Measurements from ENCODE around the gene DNAJC13. TPM values are rescaled to one million over a fixed set of nuclear protein-coding genes. Genes with fewer than 3 reads are reported as not detected.

The DNAJC13 gene
- polyA plus RNA-seq, 3 donors = 18.7 to 32.3 (median 20.8) TPM

DNA sequence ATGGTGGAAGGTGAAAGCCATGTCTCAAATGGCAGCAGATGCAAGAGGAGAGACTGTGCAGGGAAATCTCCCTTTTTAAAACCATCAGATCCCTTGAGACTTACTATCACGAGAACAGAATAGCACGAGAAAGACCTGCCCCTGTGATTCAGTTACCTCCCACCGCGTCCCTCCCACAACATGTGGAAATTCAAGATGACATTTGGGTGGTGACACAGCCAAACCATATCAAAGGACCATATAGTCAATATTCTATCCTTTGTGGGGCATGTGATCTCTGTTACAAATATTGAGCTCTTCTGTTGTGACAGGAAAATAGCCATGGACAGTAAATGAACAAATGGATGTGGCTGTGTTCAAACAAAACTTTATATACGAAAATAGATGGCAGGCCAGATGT is 102.6 kb downstream of the DNAJC13 start:
- TF ChIP-seq, protein P1, sequence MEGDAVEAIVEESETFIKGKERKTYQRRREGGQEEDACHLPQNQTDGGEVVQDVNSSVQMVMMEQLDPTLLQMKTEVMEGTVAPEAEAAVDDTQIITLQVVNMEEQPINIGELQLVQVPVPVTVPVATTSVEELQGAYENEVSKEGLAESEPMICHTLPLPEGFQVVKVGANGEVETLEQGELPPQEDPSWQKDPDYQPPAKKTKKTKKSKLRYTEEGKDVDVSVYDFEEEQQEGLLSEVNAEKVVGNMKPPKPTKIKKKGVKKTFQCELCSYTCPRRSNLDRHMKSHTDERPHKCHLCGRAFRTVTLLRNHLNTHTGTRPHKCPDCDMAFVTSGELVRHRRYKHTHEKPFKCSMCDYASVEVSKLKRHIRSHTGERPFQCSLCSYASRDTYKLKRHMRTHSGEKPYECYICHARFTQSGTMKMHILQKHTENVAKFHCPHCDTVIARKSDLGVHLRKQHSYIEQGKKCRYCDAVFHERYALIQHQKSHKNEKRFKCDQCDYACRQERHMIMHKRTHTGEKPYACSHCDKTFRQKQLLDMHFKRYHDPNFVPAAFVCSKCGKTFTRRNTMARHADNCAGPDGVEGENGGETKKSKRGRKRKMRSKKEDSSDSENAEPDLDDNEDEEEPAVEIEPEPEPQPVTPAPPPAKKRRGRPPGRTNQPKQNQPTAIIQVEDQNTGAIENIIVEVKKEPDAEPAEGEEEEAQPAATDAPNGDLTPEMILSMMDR (IDR thresholded peaks at IDR 0.05) = no peak
- Histone ChIP-seq H3K9ac (ENCODE audit: insufficient read depth, low read length, poor library complexity, severe bottlenecking) (no peak overlapping the region), H3K36me3 (replicated peaks in 1 of 2; ENCODE audit: control insufficient read depth in 1 of 2, insufficient read depth in 2 of 2, low read length in 2 of 2) (peaks cover 99 to 100% of the 10 kb centered on the region in 2 donors), H4K20me1 (ENCODE audit: insufficient read depth, low read length) (peaks cover 8% of the 10 kb centered on the region), H3K79me2 (ENCODE audit: insufficient read depth, low read length) (no peaks in the 10 kb centered on the region), H3K4me2 (replicated peaks; ENCODE audit: extremely low read depth, low read length, poor library complexity, severe bottlenecking) (no peak overlapping the region), H2AFZ (ENCODE audit: insufficient read depth, low read depth, low read length, poor library complexity, severe bottlenecking) (no peak overlapping the region), H3K27me3 (ENCODE audit: control insufficient read depth in 2 of 2, insufficient read depth in 2 of 2, low read length in 2 of 2) (no peaks in the 10 kb centered on the region), H3K27ac (ENCODE audit: low read depth in 1 of 2, low read length in 2 of 2) (no peak overlapping the region), H3K9me3 (replicated peaks in 1 of 2; ENCODE audit: control insufficient read depth in 1 of 2, insufficient read depth in 1 of 2, low read length in 2 of 2) (no peaks in the 10 kb centered on the region), H3K4me1 (ENCODE audit: control insufficient read depth in 1 of 2, insufficient read depth in 2 of 2, low read length in 2 of 2) (no peaks in the 10 kb centered on the region), H3K4me3 (replicated peaks in 1 of 3; ENCODE audit: low read depth in 2 of 3, low read length in 3 of 3) (no peak overlapping the region)
- WGBS (ENCODE audit: insufficient coverage) = 100% methylated on average over 1 of the region's 5 CpGs
- intact Hi-C loops (cut with micrococcal nuclease) = loop anchor here in 1 of 2 donors (10.0 kb wide), 1 partner anchor 1095 kb away; no protein-coding TSS in a partner anchor
- no peaks in the 10 kb centered on the region for H3K4me1 Mint-ChIP-seq
- H3K27me3 Mint-ChIP-seq (ENCODE audit: low read depth in 3 of 3) = no peaks in the 10 kb centered on the region
- DNase-seq = no peak
- no peaks in the 10 kb centered on the region for H3K9me3 Mint-ChIP-seq
- H3K27ac Mint-ChIP-seq = peak overlapping the region in 2 of 7 donors; percentile 14 to 45
- H3K36me3 Mint-ChIP-seq = peaks cover 87 to 93% of the 10 kb centered on the region in 2 donors
- H3K4me3 Mint-ChIP-seq = no peak overlapping the region

GRCh38 chr3:132521901-132522300 is 104.6 kb downstream of the DNAJC13 start:
- TF ChIP-seq, protein P1 (IDR thresholded peaks at IDR 0.05) = no peak
- no peaks in the 10 kb centered on the region for H3K4me1 ChIP-seq (ENCODE audit: control insufficient read depth in 1 of 2, insufficient read depth in 2 of 2, low read length in 2 of 2)
- no peak overlapping the region for H3K4me3 ChIP-seq (replicated peaks in 1 of 3; ENCODE audit: low read depth in 2 of 3, low read length in 3 of 3)
- H3K36me3 ChIP-seq (replicated peaks in 1 of 2; ENCODE audit: control insufficient read depth in 1 of 2, insufficient read depth in 2 of 2, low read length in 2 of 2) = peaks cover 95 to 100% of the 10 kb centered on the region in 2 donors
- H3K9me3 ChIP-seq (replicated peaks in 1 of 2; ENCODE audit: control insufficient read depth in 1 of 2, insufficient read depth in 1 of 2, low read length in 2 of 2) = no peaks in the 10 kb centered on the region
- H2AFZ ChIP-seq (ENCODE audit: insufficient read depth, low read depth, low read length, poor library complexity, severe bottlenecking) = no peak overlapping the region
- H3K4me2 ChIP-seq (replicated peaks; ENCODE audit: extremely low read depth, low read length, poor library complexity, severe bottlenecking) = no peak overlapping the region
- no peaks in the 10 kb centered on the region for H3K4me1 Mint-ChIP-seq
- H3K27ac ChIP-seq (ENCODE audit: low read depth in 1 of 2, low read length in 2 of 2) = no peak overlapping the region
- no peak overlapping the region for H3K9ac ChIP-seq (ENCODE audit: insufficient read depth, low read length, poor library complexity, severe bottlenecking)
- WGBS (ENCODE audit: insufficient coverage) = no CpG with 5 or more reads among the region's 5 CpGs
- DNase-seq = no peak
- no peak overlapping the region for H3K4me3 Mint-ChIP-seq
- no peaks in the 10 kb centered on the region for H3K27me3 ChIP-seq (ENCODE audit: control insufficient read depth in 2 of 2, insufficient read depth in 2 of 2, low read length in 2 of 2)
- H3K79me2 ChIP-seq (ENCODE audit: insufficient read depth, low read length) = no peaks in the 10 kb centered on the region
- peak overlapping the region in 1 of 7 donors; percentile 12 for H3K27ac Mint-ChIP-seq
- H4K20me1 ChIP-seq (ENCODE audit: insufficient read depth, low read length) = peaks cover 3% of the 10 kb centered on the region
- H3K36me3 Mint-ChIP-seq = peaks cover 85 to 92% of the 10 kb centered on the region in 2 donors
- intact Hi-C loops (cut with micrococcal nuclease) = loop anchor here in 1 of 2 donors (10.0 kb wide), 1 partner anchor 1093 kb away; no protein-coding TSS in a partner anchor
- no peaks in the 10 kb centered on the region for H3K27me3 Mint-ChIP-seq (ENCODE audit: low read depth in 3 of 3)
- no peaks in the 10 kb centered on the region for H3K9me3 Mint-ChIP-seq
